Fibroblast of skin of back (primary cell): ENCODE results near the gene PXYLP1. TPM values are rescaled to one million over a fixed set of nuclear protein-coding genes. Genes with fewer than 3 reads are reported as not detected.
"Not testable (repeated sequence)": the region's sequence is repeated elsewhere in the genome, so short reads cannot be mapped to it uniquely, and the experiment has no call there.

Experiments used
- DNase-seq: peaks from one replicate; pipeline ENCODE4 v3.0.0-alpha.2; 2013
- polyA plus RNA-seq, 2 experiments: library from polyadenylated mRNA; unstranded; fragments of 120-200 nt; gene quantifications; one replicate each; pipeline ENCODE4 v1.2.1, GENCODE V29; 2013; ENCODE audit not compliant: insufficient read length in 2 of 2

PXYLP1 gene, protein sequence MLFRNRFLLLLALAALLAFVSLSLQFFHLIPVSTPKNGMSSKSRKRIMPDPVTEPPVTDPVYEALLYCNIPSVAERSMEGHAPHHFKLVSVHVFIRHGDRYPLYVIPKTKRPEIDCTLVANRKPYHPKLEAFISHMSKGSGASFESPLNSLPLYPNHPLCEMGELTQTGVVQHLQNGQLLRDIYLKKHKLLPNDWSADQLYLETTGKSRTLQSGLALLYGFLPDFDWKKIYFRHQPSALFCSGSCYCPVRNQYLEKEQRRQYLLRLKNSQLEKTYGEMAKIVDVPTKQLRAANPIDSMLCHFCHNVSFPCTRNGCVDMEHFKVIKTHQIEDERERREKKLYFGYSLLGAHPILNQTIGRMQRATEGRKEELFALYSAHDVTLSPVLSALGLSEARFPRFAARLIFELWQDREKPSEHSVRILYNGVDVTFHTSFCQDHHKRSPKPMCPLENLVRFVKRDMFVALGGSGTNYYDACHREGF
- polyA plus RNA-seq (2013, experiment 1 of 2; ENCODE audit: insufficient read length): 7.7 TPM
- 12.0 TPM for polyA plus RNA-seq (2013, experiment 2 of 2; ENCODE audit: insufficient read length)

GRCh38 chr3:141231101-141231951 lies at the start of gene PXYLP1:
Gene PXYLP1 (plus strand): TSS chr3:141231825. CDS start chr3:141260176, 28,351 bp downstream.
- peak; percentile 88 for DNase-seq

DNA sequence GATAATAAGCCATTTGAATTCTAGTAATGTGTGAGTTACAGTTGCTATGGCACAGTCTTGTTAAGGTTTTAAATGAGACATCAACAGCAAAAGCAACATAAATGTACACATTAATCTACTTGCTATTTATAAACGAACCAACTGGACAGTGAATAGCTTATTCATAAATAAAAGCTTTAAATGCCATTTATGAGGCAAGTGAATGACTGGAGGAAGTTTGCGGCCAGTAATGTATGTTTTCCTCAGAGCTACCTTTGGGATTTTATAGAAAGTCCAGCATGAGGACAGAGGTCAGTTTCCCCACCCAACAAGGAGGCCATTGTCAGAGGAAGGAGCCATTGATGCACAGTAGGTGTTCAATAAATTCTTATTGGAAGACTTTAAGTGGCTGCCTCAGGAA lies 48.0 kb upstream of the PXYLP1 start:
- DNase-seq: no peak

DNA sequence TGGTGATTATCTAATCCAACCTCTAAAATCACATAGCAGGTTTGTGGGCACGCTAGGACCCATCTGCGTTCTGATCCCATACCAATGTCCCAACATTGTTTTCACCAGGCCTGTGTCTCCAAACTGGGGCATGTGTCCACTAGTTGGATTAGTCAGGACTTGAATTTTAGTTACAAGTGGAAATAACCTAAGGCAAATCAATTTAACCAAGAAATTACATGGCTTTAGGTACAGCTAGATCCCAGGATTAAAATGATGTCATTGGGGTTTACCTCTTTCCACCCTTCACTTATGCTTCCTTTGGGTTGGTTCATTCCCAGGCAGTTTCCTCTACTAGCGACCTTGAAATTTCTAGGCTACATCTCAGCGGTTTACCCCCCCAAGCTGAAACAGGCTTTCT lies 47.2 kb upstream of the PXYLP1 start:
- DNase-seq: no peak

- peak; percentile 42 for DNase-seq
These were observed 40.4 kb upstream of the PXYLP1 start for GRCh38 chr3:141191097-141191749.

GRCh38 chr3:141192345-141192744 lies 39.3 kb upstream of the PXYLP1 start:
- peak; percentile 92 for DNase-seq

DNA sequence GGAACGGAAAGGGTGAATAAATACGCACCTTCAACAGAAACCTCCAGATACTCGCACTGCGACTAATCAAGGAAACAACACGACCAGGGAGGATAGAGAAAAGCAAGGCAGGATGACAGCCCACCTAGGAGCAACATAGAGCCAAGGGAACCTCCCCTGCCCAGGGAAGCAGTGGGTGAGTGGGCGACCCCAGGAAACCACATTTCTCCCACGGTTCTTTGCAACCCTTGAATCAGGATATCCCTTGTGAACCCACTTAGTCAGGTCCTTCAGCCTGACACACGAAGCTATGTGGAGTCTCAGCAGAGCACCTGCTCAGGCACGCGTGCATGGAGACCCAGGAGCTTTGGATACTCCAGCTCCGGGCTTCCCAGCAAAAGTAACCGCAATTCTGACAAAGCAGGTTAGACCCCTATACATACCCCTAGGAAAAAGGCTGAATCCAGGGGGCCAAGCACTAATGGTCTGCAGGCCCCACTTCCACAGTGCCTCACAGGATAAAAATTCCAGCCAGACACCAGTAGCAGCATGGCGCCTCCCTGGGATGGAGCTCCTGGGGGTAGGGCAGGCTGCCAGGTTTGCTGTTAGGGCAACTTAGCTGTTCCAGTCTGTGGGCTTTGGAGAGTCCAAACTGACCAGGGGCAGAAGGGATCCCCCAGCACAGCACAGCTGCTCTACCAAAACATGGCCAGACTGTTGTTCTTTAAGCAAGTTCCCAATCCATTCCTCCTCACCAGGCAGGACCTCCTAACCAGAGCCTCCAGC lies 38.4 kb upstream of the PXYLP1 start:
- DNase-seq: no peak

- DNase-seq: no peak
These were observed 30.5 kb upstream of the PXYLP1 start for GRCh38 chr3:141201122-141201521.

GRCh38 chr3:141202682-141203081 lies 28.9 kb upstream of the PXYLP1 start:
- no peak for DNase-seq

DNA sequence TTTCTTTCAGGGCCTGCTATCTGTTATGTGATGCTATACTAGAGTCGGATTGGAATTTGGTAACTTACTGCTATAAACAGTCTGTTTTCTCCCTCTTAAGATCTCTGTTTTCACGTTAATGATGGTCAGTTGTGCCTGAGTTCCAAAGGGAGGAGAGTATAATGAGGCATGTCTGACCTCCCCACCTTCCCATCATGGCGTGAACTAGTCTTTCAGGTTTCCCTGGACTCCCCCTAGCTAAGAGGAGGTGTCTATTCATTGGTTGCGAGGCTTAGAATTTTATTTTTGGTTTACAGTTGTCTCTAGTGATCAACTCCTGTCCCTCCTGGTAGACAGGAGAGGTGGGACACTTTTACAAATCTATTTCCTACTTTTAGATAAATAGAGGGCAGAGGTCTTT lies 27.8 kb upstream of the PXYLP1 start:
- no peak for DNase-seq

GRCh38 chr3:141204343-141204742 lies 27.3 kb upstream of the PXYLP1 start:
- no peak for DNase-seq

GRCh38 chr3:141211306-141211705 lies 20.3 kb upstream of the PXYLP1 start:
- not testable (repeated sequence) for DNase-seq

- DNase-seq: no peak
These were observed 19.5 kb upstream of the PXYLP1 start for GRCh38 chr3:141212101-141212500.

DNA sequence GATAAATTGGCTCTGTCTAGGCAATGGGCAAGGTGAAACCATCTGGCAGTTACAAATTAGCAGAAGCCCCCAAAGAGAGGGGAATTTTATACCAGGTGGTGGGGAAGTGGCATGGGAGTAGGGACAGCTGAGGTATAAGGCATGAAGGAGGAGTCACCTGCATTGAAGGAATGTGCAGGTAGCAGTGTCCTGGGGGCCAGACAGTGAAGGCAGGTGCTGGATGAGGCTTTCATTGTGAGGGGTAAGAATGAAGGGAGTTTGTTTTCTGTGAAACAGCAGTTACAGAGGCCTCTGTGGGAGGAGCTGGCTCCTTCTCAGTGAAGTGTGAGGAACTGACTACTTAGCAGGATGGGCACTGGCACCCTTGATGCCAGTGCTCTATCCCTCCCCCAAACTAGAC lies 19.1 kb upstream of the PXYLP1 start:
- no peak for DNase-seq

GRCh38 chr3:141216975-141217374 lies 14.7 kb upstream of the PXYLP1 start:
- no peak for DNase-seq

- DNase-seq: no peak
These were observed 14.2 kb upstream of the PXYLP1 start for GRCh38 chr3:141217389-141217788.

DNA sequence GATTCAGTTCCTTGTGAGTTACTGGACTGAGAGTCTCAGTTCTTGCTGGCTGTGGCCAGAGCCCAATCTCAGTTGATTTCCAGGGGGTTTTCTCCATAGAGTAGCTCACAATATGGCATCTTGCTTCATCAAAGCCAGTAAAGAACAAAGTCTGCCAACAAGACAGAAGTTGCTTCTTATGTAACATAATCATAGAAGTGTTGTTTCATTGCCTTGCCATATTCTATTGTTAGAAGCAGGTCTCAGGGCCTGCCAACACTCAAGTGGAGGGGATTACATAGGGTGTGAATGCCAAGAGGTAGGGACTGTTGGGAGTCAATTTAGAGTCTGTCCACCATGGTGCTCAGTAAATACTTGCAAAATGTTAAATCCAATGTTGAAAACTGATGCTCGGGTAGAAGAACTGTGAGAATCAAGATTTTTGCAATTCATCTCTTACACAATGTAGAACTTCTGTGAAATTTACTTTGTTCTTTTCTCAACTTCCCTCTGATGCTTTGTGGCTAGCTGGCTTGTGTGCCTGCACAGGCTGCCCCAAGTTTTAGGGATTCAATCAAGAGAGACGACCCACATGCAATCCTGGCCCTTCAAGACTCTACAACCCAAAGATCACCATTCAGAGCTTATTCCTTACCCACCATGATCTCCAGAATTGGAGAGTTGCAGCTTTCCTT lies 13.3 kb upstream of the PXYLP1 start:
- DNase-seq: no peak

DNA sequence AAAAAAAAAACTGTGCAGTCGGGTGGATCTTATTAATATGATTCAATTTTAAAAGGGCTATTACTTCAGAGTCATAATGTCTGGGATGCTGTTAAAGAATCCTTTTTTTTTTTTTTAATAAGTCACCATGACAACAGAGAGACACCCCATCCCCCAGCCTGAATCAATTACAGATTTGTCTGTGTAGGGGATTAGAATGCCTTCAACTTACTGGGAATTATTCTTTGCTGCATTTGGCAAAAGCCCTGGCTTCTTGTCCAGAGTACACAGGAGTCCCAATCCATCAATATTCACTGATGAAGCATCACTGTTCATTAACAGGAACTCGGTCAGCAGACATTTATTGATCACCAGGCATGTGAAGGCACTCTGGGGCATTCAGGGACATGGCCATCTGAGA lies 12.7 kb upstream of the PXYLP1 start:
- no peak for DNase-seq

DNA sequence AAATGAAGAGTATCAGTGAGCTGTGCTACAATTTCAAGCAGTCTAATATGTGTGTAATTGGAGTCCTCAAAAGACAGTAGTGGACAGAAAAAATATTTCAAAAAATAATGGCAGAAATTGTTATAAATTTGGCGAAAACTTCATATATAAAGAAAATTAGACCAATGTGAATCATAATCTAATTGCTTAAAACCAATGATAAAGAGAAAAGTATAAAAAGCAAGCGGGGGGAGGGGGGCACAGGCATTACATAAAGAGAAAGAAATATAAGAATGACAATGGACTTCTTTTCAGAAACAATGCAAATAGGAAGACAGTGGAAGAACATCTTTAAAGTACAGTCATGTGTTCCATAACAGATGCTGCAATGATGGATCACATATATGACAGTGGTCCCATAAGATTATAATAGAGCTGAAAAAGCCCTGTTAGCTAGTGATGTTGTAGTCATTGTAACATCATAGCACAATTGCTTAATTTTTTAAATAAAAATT lies 7.9 kb upstream of the PXYLP1 start:
- no peak for DNase-seq

DNA sequence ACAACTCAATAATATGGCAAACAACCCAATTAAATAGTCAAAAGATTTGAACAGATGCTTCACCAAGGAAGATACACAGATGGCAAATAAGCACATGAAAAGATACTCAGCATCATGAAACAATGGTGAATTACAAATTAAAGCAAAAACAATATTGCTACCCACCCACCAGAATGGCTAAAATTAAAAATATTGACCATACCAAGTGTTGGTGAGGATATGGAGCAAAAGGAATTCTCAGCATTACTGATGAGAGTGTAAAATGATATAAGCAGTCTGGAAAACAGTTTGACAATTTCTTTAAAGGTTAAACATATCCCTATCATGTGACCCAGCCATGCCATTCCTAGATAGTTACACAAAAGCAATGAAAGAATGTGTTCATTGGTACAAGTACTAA lies 5.7 kb upstream of the PXYLP1 start:
- DNase-seq: no peak

DNA sequence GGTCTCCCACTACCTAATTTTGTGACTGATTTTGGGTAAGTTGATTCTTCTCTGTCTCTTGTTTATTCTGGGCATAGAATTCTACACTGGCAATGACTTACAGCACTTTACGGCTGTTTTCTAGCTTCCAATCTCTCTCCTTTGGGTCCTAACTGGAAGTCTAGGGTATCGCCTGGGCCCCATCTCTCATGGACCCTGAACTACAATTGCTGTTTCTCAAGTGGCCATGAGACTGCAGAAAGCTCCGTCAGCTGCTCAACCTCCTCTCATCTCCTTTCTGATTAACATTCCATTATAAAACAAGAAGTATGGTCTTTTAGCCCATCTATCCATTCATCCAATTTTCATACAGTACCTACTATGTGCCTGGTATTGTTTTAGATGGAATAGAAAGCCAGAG lies 4.4 kb upstream of the PXYLP1 start:
- DNase-seq: no peak

GRCh38 chr3:141227752-141228151 lies 3.9 kb upstream of the PXYLP1 start:
- DNase-seq: peak; percentile 84
